Activated T-cell treated with anti-CD3 and anti-CD28 coated beads, Interleukin-2, amount 50 U/mL, for 1 hour (primary cell): ENCODE results near the gene LRRTM4.

ENCODE experiments used
- DNase-seq: peaks from one replicate; pipeline ENCODE4 v3.0.0-alpha.2; 2020

The LRRTM4 gene

GRCh38 chr2:77521931-77522470 is at the start of gene LRRTM4:
LRRTM4 (minus strand) TSS chr2:77522376.
- DNase-seq, result no peak

DNA sequence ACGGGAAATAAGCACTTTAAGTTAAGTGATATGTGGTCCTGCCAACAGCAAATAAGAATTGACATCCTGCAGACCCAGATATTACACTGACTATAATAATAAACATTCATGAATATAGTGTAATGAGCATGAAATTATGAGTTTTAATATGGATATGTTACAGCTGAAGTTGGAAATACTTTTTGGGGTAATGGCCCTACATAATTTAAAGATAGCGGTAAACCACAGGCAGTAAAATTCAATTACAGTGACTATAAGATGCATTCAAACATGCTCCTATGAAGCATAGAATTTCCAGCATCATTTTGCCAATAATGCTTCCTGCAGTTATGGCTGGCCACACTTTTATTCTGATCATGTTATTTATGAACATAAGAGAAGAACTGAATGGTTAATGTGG is 49.4 kb upstream of the LRRTM4 start:
- no peak for DNase-seq

GRCh38 chr2:77567723-77568122 is 45.5 kb upstream of the LRRTM4 start:
- DNase-seq, result no peak

DNA sequence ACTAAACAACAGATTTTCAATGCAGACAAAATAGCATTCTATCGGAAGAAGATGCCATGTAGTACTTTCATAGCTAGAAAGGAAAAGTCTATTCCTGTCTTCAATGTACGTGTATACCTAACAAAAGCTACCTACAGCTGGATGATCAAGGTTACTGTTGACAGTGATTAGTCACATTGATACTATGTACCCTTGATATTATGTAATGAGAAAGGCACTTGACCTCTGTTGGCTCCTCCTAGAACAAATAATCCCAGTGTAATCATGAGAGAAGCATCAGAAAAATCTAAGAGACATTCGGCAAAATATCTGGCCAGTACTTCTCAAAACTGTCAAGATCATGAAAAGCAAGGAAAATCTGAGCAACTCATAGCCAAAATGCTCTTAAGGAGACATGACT is 44.4 kb upstream of the LRRTM4 start:
- no peak for DNase-seq

GRCh38 chr2:77566131-77566530 is 44.0 kb upstream of the LRRTM4 start:
- DNase-seq, result no peak

- DNase-seq, result no peak
Observed at GRCh38 chr2:77552956-77553355, 30.8 kb upstream of the LRRTM4 start.

GRCh38 chr2:77538031-77538430 is 15.9 kb upstream of the LRRTM4 start:
- DNase-seq, result no peak

DNA sequence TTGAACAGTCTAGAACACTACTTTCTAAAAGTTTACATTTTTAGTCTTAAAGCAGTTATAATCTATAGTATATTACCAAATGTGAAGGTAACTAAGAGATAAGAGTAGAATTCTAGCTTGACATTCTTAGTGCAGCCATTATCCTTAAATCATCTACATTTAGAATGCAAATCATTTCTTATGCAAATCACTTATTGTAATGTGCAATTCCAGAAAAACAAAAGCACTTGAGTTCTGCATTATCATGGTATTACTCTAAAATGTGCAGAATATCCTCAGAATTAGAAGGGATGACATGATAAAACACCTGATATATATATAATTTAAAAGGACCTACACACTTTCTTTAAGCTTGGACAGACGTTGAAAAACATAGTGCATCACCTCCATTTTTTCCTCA is 712 bp upstream of the LRRTM4 start:
- no peak for DNase-seq

DNA sequence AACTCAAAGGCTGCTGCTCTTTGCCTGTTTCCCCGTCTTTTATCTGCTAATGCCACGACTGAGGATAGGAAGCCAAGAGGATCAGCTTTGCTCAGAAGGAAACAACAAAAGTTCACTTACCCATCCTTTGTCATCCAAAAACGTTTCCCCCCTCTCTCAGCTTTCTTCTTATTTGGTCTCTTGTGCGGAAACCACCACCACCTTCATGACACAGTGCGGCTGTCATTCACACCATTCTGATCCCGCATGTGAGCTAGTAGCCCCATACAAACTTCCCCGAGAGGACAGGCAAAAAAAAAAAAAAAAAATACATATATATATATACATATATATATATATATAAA is 656 bp downstream of the LRRTM4 start:
- DNase-seq, result no peak

DNA sequence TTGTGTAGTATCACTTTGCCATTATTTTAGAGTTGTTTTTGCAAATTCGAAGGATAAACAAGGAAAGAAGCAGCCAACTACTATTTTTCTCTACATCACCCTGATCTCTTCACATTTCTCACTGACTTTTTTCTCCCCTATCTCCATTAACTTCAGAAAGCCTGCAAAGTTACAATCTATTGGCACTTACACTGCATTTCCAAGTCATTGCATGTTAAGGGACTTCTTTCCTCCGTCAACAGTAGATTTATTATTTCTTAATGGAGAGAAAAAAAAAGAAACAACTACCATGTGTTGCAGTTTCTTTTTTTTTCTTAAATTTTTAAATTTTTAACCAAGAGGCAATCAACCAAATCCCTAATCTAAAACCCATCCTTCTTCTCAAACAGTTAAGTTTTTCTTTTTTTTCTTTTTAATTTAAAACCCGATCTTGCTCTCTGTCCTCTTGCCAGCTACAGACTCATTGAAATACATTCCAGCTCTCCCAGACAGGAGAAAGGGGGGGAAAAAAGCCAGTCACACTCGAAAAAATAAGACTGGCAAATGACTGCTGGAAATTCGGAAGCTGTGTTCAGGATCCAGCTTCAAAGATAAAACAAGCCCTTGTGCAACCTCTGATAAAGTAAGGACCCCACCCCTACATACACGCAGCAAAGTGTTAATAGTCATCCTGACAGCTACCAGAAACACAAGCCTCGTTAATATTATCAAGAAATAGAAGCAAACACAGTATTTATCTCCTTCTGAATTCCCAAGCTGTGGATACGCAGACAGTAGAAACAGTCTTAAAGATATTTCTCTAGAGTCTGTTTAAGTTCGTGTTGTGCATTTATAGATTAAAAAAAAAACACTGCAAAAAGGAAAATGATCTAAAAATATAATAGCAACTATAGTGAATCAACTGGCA is 1.3 kb downstream of the LRRTM4 start:
- DNase-seq, result no peak

DNA sequence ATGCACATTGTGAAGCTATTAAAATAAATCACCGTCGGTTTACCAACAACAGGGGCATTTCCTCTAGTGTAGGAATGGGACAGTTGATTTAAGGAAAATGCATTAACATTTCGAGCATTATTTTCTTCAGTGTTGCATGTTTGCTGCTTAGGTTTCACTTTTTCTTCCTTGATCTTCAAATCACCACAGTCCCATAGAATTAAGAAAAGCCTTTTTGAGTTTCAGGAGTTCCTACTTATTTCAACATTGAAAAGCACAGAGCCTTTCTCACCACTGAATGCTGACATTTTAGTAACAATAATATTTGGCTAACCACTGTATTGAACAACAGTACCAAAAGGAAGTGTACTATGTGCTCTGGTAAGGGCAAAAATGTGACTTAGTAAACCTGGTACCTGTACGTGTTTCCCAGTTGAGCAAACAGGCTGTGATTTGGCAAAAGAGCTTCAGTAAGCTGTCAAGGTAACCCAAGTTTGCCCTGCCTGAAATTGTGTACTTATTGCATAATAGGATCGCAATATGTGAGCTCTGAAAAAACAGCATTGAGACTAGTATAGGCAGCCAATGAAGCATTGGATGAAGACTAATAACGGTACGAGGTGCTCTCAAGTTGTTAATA is 2.2 kb downstream of the LRRTM4 start:
- DNase-seq, result no peak

GRCh38 chr2:77519164-77519887 is 2.9 kb downstream of the LRRTM4 start:
- DNase-seq, result no peak

DNA sequence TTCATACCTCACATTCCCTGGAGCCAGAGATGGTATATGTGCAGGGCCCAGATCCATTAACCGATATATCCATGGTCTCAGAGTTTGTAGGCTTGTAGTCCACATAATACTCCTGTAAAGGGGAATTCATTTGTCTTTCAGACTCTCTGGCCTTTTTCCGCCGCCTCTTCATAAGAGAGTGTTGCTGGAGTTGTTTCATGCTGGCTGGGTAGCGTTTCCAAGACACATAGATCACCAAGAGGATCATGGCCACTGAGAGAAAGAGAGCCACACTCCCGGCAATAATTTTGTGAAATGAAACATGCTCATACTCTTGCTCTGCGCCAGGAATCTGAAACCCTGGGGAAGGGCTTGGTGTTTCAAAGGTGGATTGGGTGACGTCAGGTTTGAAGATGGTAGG is 3.9 kb downstream of the LRRTM4 start:
- no peak for DNase-seq

DNA sequence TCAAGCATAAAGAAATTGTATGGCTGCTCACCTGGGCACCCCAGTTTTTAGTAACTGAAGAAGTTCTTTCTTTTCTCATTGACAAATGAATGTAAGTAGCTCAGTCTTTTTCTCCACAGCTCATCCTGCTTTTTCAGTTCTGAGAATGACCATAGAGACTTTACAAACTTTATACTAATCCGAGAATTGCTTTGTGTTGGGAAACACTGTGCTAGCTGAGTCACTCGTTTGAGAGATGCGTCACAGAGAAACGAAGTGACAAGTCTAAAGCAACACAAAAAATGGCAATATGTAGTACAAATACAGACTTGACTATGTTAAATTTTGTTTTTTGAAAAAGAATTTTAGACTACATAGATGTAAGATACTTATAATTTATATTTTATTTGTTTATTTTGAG is 9.0 kb downstream of the LRRTM4 start:
- no peak for DNase-seq

GRCh38 chr2:77512507-77512906 is 9.7 kb downstream of the LRRTM4 start:
- DNase-seq, result no peak

- DNase-seq, result no peak
Observed at GRCh38 chr2:77508511-77508910, 13.7 kb downstream of the LRRTM4 start.

GRCh38 chr2:77507657-77508056 is 14.5 kb downstream of the LRRTM4 start:
- no peak for DNase-seq

DNA sequence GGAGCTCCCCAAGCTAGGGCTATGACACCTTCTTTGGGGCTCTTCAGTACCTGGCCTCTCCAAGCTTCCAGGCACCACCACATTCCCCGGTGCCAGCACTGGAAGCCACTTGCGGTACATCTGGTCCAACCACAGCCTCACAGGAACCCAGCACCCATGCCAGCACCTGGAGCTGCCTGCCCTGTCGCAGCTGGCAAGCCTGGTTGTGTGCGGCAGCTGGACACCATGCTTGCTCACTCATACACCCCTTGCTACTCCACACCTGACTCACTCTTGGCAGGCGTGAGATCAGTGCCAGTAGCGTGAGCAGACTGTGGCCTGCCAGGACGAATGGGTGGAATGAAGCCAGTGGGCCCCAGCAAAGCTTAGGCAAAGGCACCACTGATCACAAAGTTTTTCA is 34.0 kb downstream of the LRRTM4 start:
- DNase-seq, result no peak

- DNase-seq, result no peak
Observed at GRCh38 chr2:77487074-77487803, 34.9 kb downstream of the LRRTM4 start.

GRCh38 chr2:77484026-77484425 is 38.1 kb downstream of the LRRTM4 start:
- DNase-seq, result no peak

DNA sequence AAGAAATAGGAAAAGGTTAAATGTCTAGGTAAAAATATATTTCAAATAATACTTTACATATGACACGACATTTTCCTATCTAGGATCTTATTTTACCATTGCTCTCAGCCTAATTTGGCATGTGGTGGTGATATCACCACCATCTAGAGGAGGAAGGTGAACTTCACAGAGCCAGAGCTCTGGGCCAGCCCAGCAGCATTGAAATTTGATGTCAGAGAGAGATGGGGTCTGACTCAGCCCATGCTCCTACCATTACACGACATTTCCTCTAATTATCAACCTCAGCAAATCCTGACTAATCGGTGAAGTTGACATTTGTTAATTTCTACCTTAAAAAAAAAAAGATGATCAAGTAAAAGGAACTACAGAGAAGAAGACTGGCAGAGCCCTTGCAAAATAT is 42.3 kb downstream of the LRRTM4 start:
- DNase-seq, result no peak

- DNase-seq, result no peak
Observed at GRCh38 chr2:77479395-77479794, 42.8 kb downstream of the LRRTM4 start.

GRCh38 chr2:77470096-77470495 is 52.1 kb downstream of the LRRTM4 start:
- DNase-seq, result no peak
